Smooth muscle cell (in vitro differentiated cells): ENCODE measurements around the gene PCOLCE2. TPM values are rescaled to one million over a fixed set of nuclear protein-coding genes. Genes with fewer than 3 reads are reported as not detected.

ENCODE experiments used
- DNase-seq: peaks from one replicate; lab custom pipeline; 2025; ENCODE audit not compliant: unreplicated experiment; lab: John Stamatoyannopoulos, UW
- H2AFZ ChIP-seq: fragments of 200-600 bp; sonication (generic); 2 replicates; pipeline ENCODE4 v1.6.0; 2016; ENCODE audit warnings: antibody characterized with exemption, low read depth, mild to moderate bottlenecking
- H3F3A ChIP-seq: fragments of 200-600 bp; sonication (generic); 2 replicates; pipeline ENCODE4 v1.6.0; 2017; ENCODE audit warnings: antibody characterized with exemption, low read depth
- H3K27ac ChIP-seq: fragments of 200-600 bp; sonication (generic); 2 replicates; pipeline ENCODE4 v1.5.1; 2016; ENCODE audit warnings: low read depth, mild to moderate bottlenecking
- H3K27me3 ChIP-seq: fragments of 200-600 bp; sonication (generic); 2 replicates; pipeline ENCODE4 v1.6.1; 2016; ENCODE audit warnings: low read depth, mild to moderate bottlenecking
- H3K36me3 ChIP-seq: fragments of 200-600 bp; sonication (generic); 2 replicates; pipeline ENCODE4 v1.5.1; 2016; ENCODE audit warnings: low read depth
- H3K4me1 ChIP-seq: fragments of 200-600 bp; sonication (generic); 2 replicates; pipeline ENCODE4 v1.5.1; 2016; ENCODE audit warnings: low read depth
- H3K4me2 ChIP-seq: fragments of 200-600 bp; sonication (generic); 2 replicates; pipeline ENCODE4 v1.6.0; 2016; ENCODE audit warnings: mild to moderate bottlenecking
- H3K4me3 ChIP-seq: fragments of 200-600 bp; sonication (generic); 2 replicates; pipeline ENCODE4 v1.5.1; 2016; ENCODE audit warnings: mild to moderate bottlenecking
- H3K79me2 ChIP-seq: fragments of 200-600 bp; sonication (generic); 2 replicates; pipeline ENCODE4 v1.6.0; 2016; ENCODE audit warnings: low read depth, mild to moderate bottlenecking
- H3K9ac ChIP-seq: fragments of 200-600 bp; sonication (generic); 2 replicates; pipeline ENCODE4 v1.6.0; 2016; ENCODE audit warnings: low read depth
- H3K9me3 ChIP-seq: fragments of 200-600 bp; sonication (generic); replicated peaks from 2 replicates; pipeline ENCODE4 v1.5.1; 2016; ENCODE audit warnings: low read depth
- H4K20me1 ChIP-seq: fragments of 200-600 bp; sonication (generic); 2 replicates; pipeline ENCODE4 v1.6.0; 2016; ENCODE audit warnings: low read depth
- CTCF ChIP-seq: fragments of 200-600 bp; sonication (generic); IDR thresholded peaks from 2 replicates; pipeline ENCODE4 v1.5.1; 2017; ENCODE audit warnings: borderline replicate concordance, mild to moderate bottlenecking, antibody characterized with exemption; ENCODE audit not compliant: insufficient read depth, poor library complexity, severe bottlenecking
- WGBS: methylation state at CpG from one replicate; pipeline ENCODE4 v1.1.7; 2016; ENCODE audit warnings: low lambda C conversion rate; 5-methylcytosine and 5-hydroxymethylcytosine counted together
- polyA plus RNA-seq: library from polyadenylated mRNA; unstranded; fragments of >200 nt; fragmentation: Nextera tagmentation; extraction: Ambion mirVana; gene quantifications from 2 replicates; pipeline ENCODE4 v1.2.1, GENCODE V29; 2016
- total RNA-seq: library from RNA; depleted of rRNA; stranded (reverse); fragments of >200 nt; gene quantifications from 2 replicates; pipeline ENCODE4 v1.2.3, GENCODE V29; 2014

PCOLCE2 gene
- total and polyA plus RNA-seq, 2 experiments from 2014 or later: 32.5 to 80.9 TPM

DNA sequence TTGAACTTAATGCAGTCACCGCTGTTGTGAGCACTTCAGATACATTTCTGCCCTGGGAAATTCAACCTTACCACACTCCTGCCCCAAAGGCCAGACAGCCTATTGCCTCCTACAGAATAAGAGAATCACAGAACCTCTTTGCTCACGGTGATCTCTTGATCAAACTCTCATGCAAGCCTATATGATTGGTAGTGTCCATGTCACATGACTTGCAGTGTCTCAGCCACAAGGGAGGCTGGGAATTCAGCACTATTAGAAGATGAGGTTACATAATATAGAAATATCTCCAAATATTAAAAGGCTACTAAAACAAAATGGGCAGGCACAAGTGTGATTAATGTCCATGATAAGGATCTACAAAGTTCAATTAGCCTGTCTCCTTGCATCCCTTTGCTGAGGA is 3.8 kb upstream of the PCOLCE2 start:
- DNase-seq: no peak
- WGBS: 89% methylated on average over 2 of the region's 2 CpGs
- no peak overlapping the region for H3K9ac ChIP-seq

GRCh38 chr3:142890592-142890991 is 1.7 kb upstream of the PCOLCE2 start:
- Histone ChIP-seq H3K4me1 (peaks cover 12% of the 10 kb centered on the region), H3K79me2 (no peaks in the 10 kb centered on the region), H3K27ac (no peak overlapping the region), H2AFZ (no peak overlapping the region), H3K4me3 (no peak overlapping the region), H3F3A (peaks cover 6% of the 10 kb centered on the region), H3K27me3 (no peaks in the 10 kb centered on the region), H3K9ac (no peak overlapping the region), H3K9me3 (no peaks in the 10 kb centered on the region), H4K20me1 (no peaks in the 10 kb centered on the region), H3K36me3 (no peaks in the 10 kb centered on the region), H3K4me2 (no peak overlapping the region)
- 43% methylated on average over 2 of the region's 2 CpGs for WGBS
- no peak for TF ChIP-seq CTCF
- DNase-seq: no peak

More for the DNA sequence above, 3.8 kb upstream of the PCOLCE2 start:
- H3K4me3 ChIP-seq: no peak overlapping the region
- H2AFZ ChIP-seq: no peak overlapping the region
- H3K9me3 ChIP-seq: no peaks in the 10 kb centered on the region
- peaks cover 5% of the 10 kb centered on the region for H3K4me1 ChIP-seq
- H3K36me3 ChIP-seq: no peaks in the 10 kb centered on the region
- no peak overlapping the region for H3K27ac ChIP-seq
- peaks cover 4% of the 10 kb centered on the region for H3F3A ChIP-seq
- TF ChIP-seq CTCF: no peak
- H3K79me2 ChIP-seq: no peaks in the 10 kb centered on the region
- H3K4me2 ChIP-seq: no peak overlapping the region
- H4K20me1 ChIP-seq: no peaks in the 10 kb centered on the region
- no peaks in the 10 kb centered on the region for H3K27me3 ChIP-seq

DNA sequence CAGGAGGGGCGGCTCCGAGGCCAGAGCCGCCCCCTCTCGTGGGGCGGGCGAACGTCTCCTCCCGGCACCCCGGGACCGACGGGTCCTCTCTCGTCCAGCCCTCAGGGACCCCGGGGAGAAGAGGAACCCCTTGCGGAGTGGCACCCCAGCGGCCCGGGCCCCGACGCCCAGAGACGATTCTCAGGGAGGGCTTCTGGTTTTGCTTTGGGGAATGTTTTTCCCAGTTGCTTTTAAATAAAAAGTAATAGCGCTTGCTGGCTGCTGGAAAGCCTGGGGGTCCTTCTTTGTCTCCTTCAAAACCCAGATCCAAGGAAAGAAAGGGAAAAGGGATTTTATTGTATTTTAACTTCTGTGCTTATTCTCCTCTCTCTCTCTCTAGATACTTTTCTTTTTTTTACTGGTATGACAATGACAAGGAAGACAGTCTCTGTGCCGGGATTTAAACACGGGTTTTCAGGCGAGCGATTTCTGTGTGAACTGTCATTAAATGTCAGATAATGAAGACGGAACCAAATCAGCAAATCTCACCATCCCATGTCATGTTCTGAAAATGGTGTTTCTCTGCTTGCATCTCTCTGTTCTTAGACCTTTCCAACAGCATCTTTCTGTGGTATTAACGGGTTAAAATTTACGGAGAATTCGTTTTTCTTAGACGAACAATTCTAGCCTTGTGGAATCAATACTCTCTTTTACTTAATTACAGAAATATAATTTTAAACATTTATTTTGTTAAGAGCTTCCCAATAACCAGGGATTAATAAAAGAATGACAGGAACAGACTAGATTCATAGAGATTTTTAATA is 530 bp upstream of the PCOLCE2 start:
- peak overlapping the region; percentile 87 for H3K4me2 ChIP-seq
- DNase-seq: no peak
- peaks cover 6% of the 10 kb centered on the region for H3F3A ChIP-seq
- H2AFZ ChIP-seq: peak overlapping the region; percentile 94
- no peak for TF ChIP-seq CTCF
- H3K36me3 ChIP-seq: no peaks in the 10 kb centered on the region
- H3K27me3 ChIP-seq: no peaks in the 10 kb centered on the region
- WGBS: 14% methylated on average over 29 of the region's 29 CpGs
- no peaks in the 10 kb centered on the region for H3K9me3 ChIP-seq
- H3K4me1 ChIP-seq: peaks cover 12% of the 10 kb centered on the region
- no peaks in the 10 kb centered on the region for H3K79me2 ChIP-seq
- peak overlapping the region; percentile 66 for H3K9ac ChIP-seq
- H3K27ac ChIP-seq: peak overlapping the region; percentile 46
- no peaks in the 10 kb centered on the region for H4K20me1 ChIP-seq
- H3K4me3 ChIP-seq: peak overlapping the region; percentile 65

DNA sequence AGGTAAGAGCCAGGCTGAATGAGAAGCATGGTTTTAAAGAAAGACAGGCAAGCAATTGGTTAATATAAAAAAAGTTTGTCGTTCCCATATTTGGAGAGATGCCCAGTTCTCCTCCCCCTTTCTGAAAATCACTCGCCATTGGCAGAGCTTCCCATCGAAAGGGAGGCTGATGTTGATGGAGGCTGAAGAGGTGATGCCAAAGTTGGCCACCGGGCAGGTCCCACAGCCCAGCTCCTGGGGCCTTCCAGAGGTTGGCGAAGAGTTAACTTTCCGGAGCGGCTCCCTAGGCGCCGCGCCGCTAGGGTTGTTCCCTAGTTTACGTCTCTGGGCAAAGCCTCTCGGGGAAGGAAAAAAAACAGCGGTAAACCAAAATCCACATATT is 793 bp downstream of the PCOLCE2 start:
- H3K27me3 ChIP-seq: no peaks in the 10 kb centered on the region
- peak overlapping the region; percentile 87 for H3K4me2 ChIP-seq
- WGBS: 2% methylated on average over 14 of the region's 14 CpGs
- no peak for TF ChIP-seq CTCF
- H3K4me3 ChIP-seq: peak overlapping the region; percentile 65
- DNase-seq: peak; percentile 55
- no peaks in the 10 kb centered on the region for H3K79me2 ChIP-seq
- peak overlapping the region; percentile 81 for H3K27ac ChIP-seq
- H2AFZ ChIP-seq: peak overlapping the region; percentile 94
- H3K9me3 ChIP-seq: no peaks in the 10 kb centered on the region
- H3K36me3 ChIP-seq: no peaks in the 10 kb centered on the region
- peaks cover 12% of the 10 kb centered on the region for H3K4me1 ChIP-seq
- no peak overlapping the region for H3K9ac ChIP-seq
- H3F3A ChIP-seq: peaks cover 6% of the 10 kb centered on the region
- H4K20me1 ChIP-seq: no peaks in the 10 kb centered on the region
